ENCODE results near the gene GPS1.

GPS1 gene

GRCh38 chr17:82050761-82051641 is 697 bp upstream of the GPS1 start:
- Histone ChIP-seq H3K36me3 (ENCODE audit: control insufficient read depth in 5 of 5, insufficient read depth in 5 of 5, low read length in 5 of 5) (peaks cover 0 to 60% (median 48%) of the 10 kb centered on the region in 5 donors), H3K27ac (ENCODE audit: low read depth, low read length) (no peak overlapping the region), H3K9ac (ENCODE audit: low read length in 5 of 5) (peak overlapping the region in 4 of 5 donors; percentile 54 to 88 (median 78))

GRCh38 chr17:82052638-82053059 is 951 bp downstream of the GPS1 start:
- H3K9me3 ChIP-seq (ENCODE audit: control insufficient read depth in 5 of 5, low read length in 5 of 5) = no peaks in the 10 kb centered on the region
- peaks cover 3 to 39% (median 33%) of the 10 kb centered on the region in 5 donors for H3K4me1 ChIP-seq (ENCODE audit: control insufficient read depth in 5 of 5, insufficient read depth in 5 of 5, low read length in 5 of 5)
- H3K4me3 ChIP-seq (ENCODE audit: low read depth in 1 of 5, low read length in 5 of 5) = peak overlapping the region; percentile 67 to 83 (median 79)
- no peak overlapping the region for H3K27ac ChIP-seq (ENCODE audit: low read depth, low read length)
- H3K27me3 ChIP-seq (ENCODE audit: control insufficient read depth in 5 of 5, insufficient read depth in 4 of 5, low read length in 5 of 5) = no peaks in the 10 kb centered on the region
- H3K36me3 ChIP-seq (ENCODE audit: control insufficient read depth in 5 of 5, insufficient read depth in 5 of 5, low read length in 5 of 5) = peaks cover 0 to 66% (median 58%) of the 10 kb centered on the region in 5 donors
- peak overlapping the region; percentile 68 to 92 (median 82) for H3K9ac ChIP-seq (ENCODE audit: low read length in 5 of 5)

More at GRCh38 chr17:82050761-82051641, 697 bp upstream of the GPS1 start:
- H3K4me1 ChIP-seq (ENCODE audit: control insufficient read depth in 5 of 5, insufficient read depth in 5 of 5, low read length in 5 of 5) = peaks cover 4 to 43% (median 33%) of the 10 kb centered on the region in 5 donors
- peak overlapping the region in 4 of 5 donors; percentile 70 to 83 (median 80) for H3K4me3 ChIP-seq (ENCODE audit: low read depth in 1 of 5, low read length in 5 of 5)
- H3K9me3 ChIP-seq (ENCODE audit: control insufficient read depth in 5 of 5, low read length in 5 of 5) = no peaks in the 10 kb centered on the region
- H3K27me3 ChIP-seq (ENCODE audit: control insufficient read depth in 5 of 5, insufficient read depth in 4 of 5, low read length in 5 of 5) = no peaks in the 10 kb centered on the region

DNA sequence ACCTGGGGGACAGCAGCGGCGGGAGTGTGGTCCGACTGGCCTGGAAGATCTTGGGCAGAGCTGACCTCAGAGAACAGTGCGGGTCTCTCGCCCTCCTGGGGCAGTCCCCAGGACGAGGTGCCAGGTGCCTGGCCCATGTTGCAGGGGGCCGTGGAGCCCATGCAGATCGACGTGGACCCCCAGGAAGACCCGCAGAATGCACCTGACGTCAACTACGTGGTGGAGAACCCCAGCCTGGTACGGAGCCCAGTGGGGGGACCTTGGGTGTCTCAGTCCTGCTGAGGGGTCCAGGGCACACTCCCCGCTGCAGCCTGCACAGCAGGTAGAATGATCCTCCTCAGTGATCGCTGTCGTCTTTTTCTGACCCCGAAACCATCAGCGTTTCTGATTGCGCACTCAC is 1.4 kb downstream of the GPS1 start:
- H3K4me1 ChIP-seq (ENCODE audit: control insufficient read depth in 5 of 5, insufficient read depth in 5 of 5, low read length in 5 of 5) = peaks cover 3 to 39% (median 33%) of the 10 kb centered on the region in 5 donors
- H3K9ac ChIP-seq (ENCODE audit: low read length in 5 of 5) = peak overlapping the region in 2 of 5 donors; percentile 86 to 92
- H3K27me3 ChIP-seq (ENCODE audit: control insufficient read depth in 5 of 5, insufficient read depth in 4 of 5, low read length in 5 of 5) = no peaks in the 10 kb centered on the region
- H3K36me3 ChIP-seq (ENCODE audit: control insufficient read depth in 5 of 5, insufficient read depth in 5 of 5, low read length in 5 of 5) = peaks cover 0 to 66% (median 58%) of the 10 kb centered on the region in 5 donors
- H3K9me3 ChIP-seq (ENCODE audit: control insufficient read depth in 5 of 5, low read length in 5 of 5) = no peaks in the 10 kb centered on the region
- peak overlapping the region in 2 of 5 donors; percentile 6 to 83 for H3K4me3 ChIP-seq (ENCODE audit: low read depth in 1 of 5, low read length in 5 of 5)
- H3K27ac ChIP-seq (ENCODE audit: low read depth, low read length) = no peak overlapping the region

DNA sequence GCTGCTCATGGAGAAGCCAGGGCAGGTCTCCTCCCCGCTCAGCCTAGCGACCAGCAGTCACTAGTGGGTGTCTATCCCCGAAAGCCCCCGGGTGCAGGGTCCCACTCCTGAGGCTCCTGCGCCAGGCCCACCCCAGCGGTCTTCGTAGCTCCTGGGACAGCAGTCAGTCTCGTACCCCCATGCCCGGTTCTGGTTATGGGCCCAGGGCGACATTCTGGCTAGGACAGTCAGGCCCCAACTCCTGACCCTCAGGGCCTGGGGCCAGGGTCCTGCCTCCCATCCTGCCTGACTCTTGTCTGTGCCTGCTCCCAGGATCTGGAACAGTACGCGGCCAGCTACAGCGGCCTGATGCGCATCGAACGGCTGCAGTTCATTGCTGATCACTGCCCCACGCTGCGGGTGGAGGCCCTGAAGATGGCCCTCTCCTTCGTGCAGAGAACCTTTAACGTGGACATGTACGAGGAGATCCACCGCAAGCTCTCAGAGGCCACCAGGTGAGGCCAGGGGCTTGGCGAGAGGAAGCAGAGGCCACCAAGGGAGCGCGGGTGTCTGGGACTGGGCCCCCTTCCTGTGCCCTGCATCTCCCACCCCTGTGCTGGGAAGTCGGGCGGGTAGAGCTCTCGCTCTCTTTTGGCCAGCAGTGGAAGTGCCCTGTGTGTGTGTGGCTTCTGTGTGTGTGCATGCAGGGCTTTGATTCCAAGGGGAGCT is 2.0 kb downstream of the GPS1 start:
- peaks cover 3 to 39% (median 33%) of the 10 kb centered on the region in 5 donors for H3K4me1 ChIP-seq (ENCODE audit: control insufficient read depth in 5 of 5, insufficient read depth in 5 of 5, low read length in 5 of 5)
- peak overlapping the region in 1 of 5 donors; percentile 92 for H3K9ac ChIP-seq (ENCODE audit: low read length in 5 of 5)
- H3K4me3 ChIP-seq (ENCODE audit: low read depth in 1 of 5, low read length in 5 of 5) = no peak overlapping the region
- H3K9me3 ChIP-seq (ENCODE audit: control insufficient read depth in 5 of 5, low read length in 5 of 5) = no peaks in the 10 kb centered on the region
- H3K36me3 ChIP-seq (ENCODE audit: control insufficient read depth in 5 of 5, insufficient read depth in 5 of 5, low read length in 5 of 5) = peaks cover 0 to 67% (median 58%) of the 10 kb centered on the region in 5 donors
- H3K27me3 ChIP-seq (ENCODE audit: control insufficient read depth in 5 of 5, insufficient read depth in 4 of 5, low read length in 5 of 5) = no peaks in the 10 kb centered on the region
- no peak overlapping the region for H3K27ac ChIP-seq (ENCODE audit: low read depth, low read length)

GRCh38 chr17:82054351-82055022 is 2.8 kb downstream of the GPS1 start:
- H3K4me3 ChIP-seq (ENCODE audit: low read depth in 1 of 5, low read length in 5 of 5) = no peak overlapping the region
- no peak overlapping the region for H3K27ac ChIP-seq (ENCODE audit: low read depth, low read length)
- peaks cover 0 to 67% (median 61%) of the 10 kb centered on the region in 5 donors for H3K36me3 ChIP-seq (ENCODE audit: control insufficient read depth in 5 of 5, insufficient read depth in 5 of 5, low read length in 5 of 5)
- no peaks in the 10 kb centered on the region for H3K27me3 ChIP-seq (ENCODE audit: control insufficient read depth in 5 of 5, insufficient read depth in 4 of 5, low read length in 5 of 5)
- no peaks in the 10 kb centered on the region for H3K9me3 ChIP-seq (ENCODE audit: control insufficient read depth in 5 of 5, low read length in 5 of 5)
- H3K4me1 ChIP-seq (ENCODE audit: control insufficient read depth in 5 of 5, insufficient read depth in 5 of 5, low read length in 5 of 5) = peaks cover 3 to 39% (median 33%) of the 10 kb centered on the region in 5 donors
- no peak overlapping the region for H3K9ac ChIP-seq (ENCODE audit: low read length in 5 of 5)

DNA sequence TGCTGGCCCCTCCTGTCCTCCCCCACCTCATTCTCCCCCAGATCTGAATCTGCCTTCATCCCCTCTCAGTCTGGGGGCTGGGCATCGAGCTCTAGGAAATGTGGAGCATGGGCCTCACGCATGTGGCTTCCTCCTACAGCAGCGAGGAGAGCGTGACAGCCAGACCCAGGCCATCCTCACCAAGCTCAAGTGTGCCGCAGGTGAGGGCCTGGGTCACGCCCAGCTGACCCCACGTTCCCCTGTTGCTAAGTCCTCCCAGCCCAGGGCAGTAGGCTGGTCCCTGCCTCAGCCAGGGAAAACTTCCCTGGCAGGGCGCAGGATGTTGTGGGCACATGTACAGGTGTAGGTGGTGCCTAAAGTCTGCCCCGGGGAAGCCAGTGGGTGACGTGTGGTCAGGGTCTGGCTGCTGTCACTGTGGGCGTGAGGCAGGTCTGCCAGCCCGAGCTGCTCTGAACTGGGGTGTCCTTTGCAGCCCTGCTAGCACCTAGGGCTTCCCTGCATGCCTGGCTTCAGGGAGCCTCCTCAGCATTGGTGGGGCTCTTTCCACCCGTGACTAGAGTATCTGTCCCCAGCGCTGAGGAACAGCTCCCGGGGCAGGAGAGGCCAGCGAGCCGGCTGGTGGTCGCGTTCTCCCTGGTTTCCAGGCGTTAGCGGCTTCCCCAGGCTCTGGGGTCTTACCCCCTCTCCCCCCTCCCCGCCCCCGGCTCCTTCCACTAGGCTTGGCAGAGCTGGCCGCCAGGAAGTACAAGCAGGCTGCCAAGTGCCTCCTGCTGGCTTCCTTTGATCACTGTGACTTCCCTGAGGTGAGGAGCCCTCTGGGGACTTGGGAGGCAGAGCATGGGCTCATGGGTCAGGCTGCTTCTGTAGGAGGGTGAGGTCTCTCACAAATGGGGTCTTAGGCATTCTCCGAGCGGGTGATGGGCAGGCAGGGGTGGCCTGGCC is 3.6 kb downstream of the GPS1 start:
- Histone ChIP-seq H3K4me1 (ENCODE audit: control insufficient read depth in 5 of 5, insufficient read depth in 5 of 5, low read length in 5 of 5) (peaks cover 3 to 33% (median 28%) of the 10 kb centered on the region in 5 donors), H3K27me3 (ENCODE audit: control insufficient read depth in 5 of 5, insufficient read depth in 4 of 5, low read length in 5 of 5) (no peaks in the 10 kb centered on the region), H3K9me3 (ENCODE audit: control insufficient read depth in 5 of 5, low read length in 5 of 5) (no peaks in the 10 kb centered on the region), H3K4me3 (ENCODE audit: low read depth in 1 of 5, low read length in 5 of 5) (no peak overlapping the region), H3K27ac (ENCODE audit: low read depth, low read length) (no peak overlapping the region), H3K36me3 (ENCODE audit: control insufficient read depth in 5 of 5, insufficient read depth in 5 of 5, low read length in 5 of 5) (peaks cover 0 to 68% (median 66%) of the 10 kb centered on the region in 5 donors), H3K9ac (ENCODE audit: low read length in 5 of 5) (no peak overlapping the region)

DNA sequence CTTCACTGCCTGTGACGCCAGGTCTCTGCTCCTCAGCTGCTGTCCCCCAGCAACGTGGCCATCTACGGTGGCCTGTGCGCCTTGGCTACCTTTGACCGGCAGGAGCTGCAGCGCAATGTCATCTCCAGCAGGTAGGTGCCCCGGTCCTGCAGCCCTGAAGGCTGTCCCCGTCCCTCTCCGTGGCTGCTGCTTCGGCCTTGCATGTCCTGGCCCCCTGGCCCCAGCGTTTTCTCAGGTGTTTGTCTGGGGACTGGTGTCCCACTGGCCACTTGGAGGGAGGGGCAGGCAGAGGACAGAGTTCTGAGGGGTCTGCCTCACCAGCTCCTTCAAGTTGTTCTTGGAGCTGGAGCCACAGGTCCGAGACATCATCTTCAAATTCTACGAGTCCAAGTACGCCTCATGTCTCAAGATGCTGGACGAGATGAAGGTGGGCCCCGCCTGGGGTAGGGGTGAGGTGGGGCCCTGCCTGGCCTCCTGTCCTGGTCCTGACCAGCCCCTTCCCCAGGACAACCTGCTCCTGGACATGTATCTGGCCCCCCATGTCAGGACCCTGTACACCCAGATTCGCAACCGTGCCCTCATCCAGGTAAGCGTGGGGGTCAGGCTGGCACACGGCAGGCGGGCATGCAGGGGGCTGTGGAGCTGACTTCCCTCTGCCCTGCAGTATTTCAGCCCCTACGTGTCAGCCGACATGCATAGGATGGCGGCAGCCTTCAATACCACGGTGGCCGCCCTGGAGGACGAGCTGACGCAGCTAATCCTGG is 4.4 kb downstream of the GPS1 start:
- peaks cover 0 to 76% (median 74%) of the 10 kb centered on the region in 5 donors for H3K36me3 ChIP-seq (ENCODE audit: control insufficient read depth in 5 of 5, insufficient read depth in 5 of 5, low read length in 5 of 5)

DNA sequence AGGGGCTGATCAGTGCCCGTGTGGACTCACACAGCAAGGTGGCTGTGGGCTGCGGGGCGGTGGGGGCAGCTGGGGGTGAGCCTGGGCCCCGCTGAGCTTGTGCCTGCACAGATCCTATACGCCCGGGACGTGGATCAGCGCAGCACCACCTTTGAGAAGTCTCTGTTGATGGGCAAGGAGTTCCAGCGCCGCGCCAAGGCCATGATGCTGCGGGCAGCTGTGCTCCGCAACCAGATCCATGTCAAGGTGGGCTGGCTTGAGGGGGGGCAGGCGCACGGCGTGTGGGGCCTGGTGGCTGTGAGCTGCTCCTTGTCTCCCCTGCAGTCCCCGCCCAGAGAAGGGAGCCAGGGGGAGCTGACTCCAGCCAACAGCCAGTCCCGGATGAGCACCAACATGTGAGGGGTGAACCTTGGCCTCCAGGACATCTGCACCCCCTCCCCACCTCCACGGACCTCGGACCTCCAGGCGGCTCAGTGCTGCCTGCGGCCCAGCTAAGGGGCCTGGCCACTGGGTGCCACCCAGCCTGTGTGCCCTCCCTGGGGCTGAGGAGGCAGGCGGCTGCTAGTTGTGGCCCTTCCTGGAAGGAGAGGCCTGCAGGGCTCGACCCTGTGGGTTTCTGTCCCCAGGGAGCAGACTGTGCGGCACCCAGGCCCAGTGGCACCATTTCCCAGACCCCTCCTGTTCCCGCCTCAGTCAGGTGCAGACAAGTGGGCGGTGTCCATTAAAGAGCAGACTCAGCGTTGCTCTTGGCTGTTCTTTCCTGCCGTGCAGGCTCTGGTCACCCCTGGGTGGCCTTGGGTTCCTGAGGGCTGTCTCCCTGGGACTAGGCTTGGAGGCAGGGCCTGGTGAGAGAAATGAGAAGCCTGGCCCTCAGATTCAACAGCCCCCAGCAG is 5.3 kb downstream of the GPS1 start:
- H3K9ac ChIP-seq (ENCODE audit: low read length in 5 of 5) = no peak overlapping the region
- H3K27me3 ChIP-seq (ENCODE audit: control insufficient read depth in 5 of 5, insufficient read depth in 4 of 5, low read length in 5 of 5) = no peaks in the 10 kb centered on the region
- no peaks in the 10 kb centered on the region for H3K9me3 ChIP-seq (ENCODE audit: control insufficient read depth in 5 of 5, low read length in 5 of 5)
- peaks cover 0 to 82% (median 81%) of the 10 kb centered on the region in 5 donors for H3K36me3 ChIP-seq (ENCODE audit: control insufficient read depth in 5 of 5, insufficient read depth in 5 of 5, low read length in 5 of 5)
- H3K27ac ChIP-seq (ENCODE audit: low read depth, low read length) = no peak overlapping the region
- no peak overlapping the region for H3K4me3 ChIP-seq (ENCODE audit: low read depth in 1 of 5, low read length in 5 of 5)
- H3K4me1 ChIP-seq (ENCODE audit: control insufficient read depth in 5 of 5, insufficient read depth in 5 of 5, low read length in 5 of 5) = peaks cover 3 to 25% (median 19%) of the 10 kb centered on the region in 5 donors

More for the DNA sequence above, 4.4 kb downstream of the GPS1 start:
- Histone ChIP-seq H3K4me1 (ENCODE audit: control insufficient read depth in 5 of 5, insufficient read depth in 5 of 5, low read length in 5 of 5) (peaks cover 3 to 25% (median 20%) of the 10 kb centered on the region in 5 donors), H3K9me3 (ENCODE audit: control insufficient read depth in 5 of 5, low read length in 5 of 5) (no peaks in the 10 kb centered on the region), H3K27me3 (ENCODE audit: control insufficient read depth in 5 of 5, insufficient read depth in 4 of 5, low read length in 5 of 5) (no peaks in the 10 kb centered on the region), H3K4me3 (ENCODE audit: low read depth in 1 of 5, low read length in 5 of 5) (no peak overlapping the region), H3K27ac (ENCODE audit: low read depth, low read length) (no peak overlapping the region), H3K9ac (ENCODE audit: low read length in 5 of 5) (no peak overlapping the region)

Measured in subcutaneous abdominal adipose tissue (tissue), 5 donors.